Fibroblast of lung (primary cell): ENCODE results near the gene JAK2. TPM values are rescaled to one million over a fixed set of nuclear protein-coding genes. Genes with fewer than 3 reads are reported as not detected.

Experiments used
- DNase-seq, 2 donors: peaks; one replicate each; pipeline versions ENCODE4 v3.0.0 to v3.0.0-alpha.2; 2010; ENCODE audit warnings: low read depth in 2 of 2
- H2AFZ ChIP-seq: 2 replicates; pipeline ENCODE4 v1.5.1; 2012; ENCODE audit warnings: low read length, control low read depth, inconsistent platforms
- H3K27ac ChIP-seq: 2 replicates; pipeline ENCODE4 v1.5.1; 2011; ENCODE audit warnings: low read length, control low read depth; ENCODE audit not compliant: insufficient read depth
- H3K27me3 ChIP-seq: 2 replicates; pipeline ENCODE4 v1.5.1; 2011; ENCODE audit warnings: mild to moderate bottlenecking, low read length; ENCODE audit not compliant: control insufficient read depth, insufficient read depth
- H3K36me3 ChIP-seq: 2 replicates; pipeline ENCODE4 v1.5.1; 2011; ENCODE audit warnings: low read length; ENCODE audit not compliant: control insufficient read depth, insufficient read depth
- H3K4me1 ChIP-seq: 2 replicates; pipeline ENCODE4 v1.5.1; 2011; ENCODE audit warnings: low read length; ENCODE audit not compliant: control insufficient read depth, insufficient read depth; ENCODE audit errors: extremely low read depth
- H3K4me2 ChIP-seq: 2 replicates; pipeline ENCODE4 v1.5.1; 2011; ENCODE audit warnings: low read length, control low read depth; ENCODE audit not compliant: insufficient read depth; ENCODE audit errors: extremely low read depth
- H3K4me3 ChIP-seq, 4 experiments: fragments of 200-600 bp in 1 of 4; sonication (generic) in 1 of 4; replicated peaks in 1 of 4; 2 replicates each; pipeline ENCODE4 v1.5.1; 2011 to 2016; ENCODE audit warnings: low read length in 4 of 4, low read depth in 3 of 4, mild to moderate bottlenecking in 3 of 4, control low read depth in 2 of 4, inconsistent platforms in 1 of 4, mixed read lengths in 1 of 4; ENCODE audit not compliant: insufficient read depth in 1 of 4; ENCODE audit errors: control extremely low read depth in 1 of 4
- H3K79me2 ChIP-seq: 2 replicates; pipeline ENCODE4 v1.5.1; 2012; ENCODE audit warnings: mild to moderate bottlenecking, low read length, inconsistent platforms; ENCODE audit not compliant: control insufficient read depth, insufficient read depth
- H3K9ac ChIP-seq: 2 replicates; pipeline ENCODE4 v1.5.1; 2011; ENCODE audit warnings: mild to moderate bottlenecking, low read length, control low read depth; ENCODE audit not compliant: insufficient read depth
- H3K9me3 ChIP-seq: 2 replicates; pipeline ENCODE4 v1.5.1; 2012; ENCODE audit warnings: low read depth, low read length; ENCODE audit not compliant: control insufficient read depth, insufficient read depth
- H4K20me1 ChIP-seq: 2 replicates; pipeline ENCODE4 v1.5.1; 2011; ENCODE audit warnings: low read length; ENCODE audit not compliant: control insufficient read depth, insufficient read depth; ENCODE audit errors: extremely low read depth
- EZH2 ChIP-seq: IDR thresholded peaks from 2 replicates; pipeline ENCODE4 v1.5.1; 2012; ENCODE audit warnings: low read length, control low read depth, mild to moderate bottlenecking; ENCODE audit errors: missing control alignments
- polyA plus RNA-seq, 2 donors: library from polyadenylated mRNA; depleted of rRNA in 1 of 2; stranded (reverse) in 1 of 2; unstranded in 1 of 2; fragments of >200 nt; gene quantifications; 2 replicates each; pipeline ENCODE4 v1.2.1, GENCODE V29; 2011 to 2012; ENCODE audit warnings: missing spikeins in 1 of 2
- total RNA-seq: library from RNA; depleted of rRNA; stranded (reverse); fragments of >200 nt; gene quantifications from 2 replicates; pipeline ENCODE4 v1.2.1, GENCODE V29; 2014
- TF ChIP-seq, protein P1 (sequence below), 2 donors: IDR thresholded peaks in 1 of 2; conservative IDR thresholded peaks in 1 of 2; 1 replicate in 1 of 2; 2 replicates in 1 of 2; pipeline ENCODE4 v1.5.1; 2011 to 2012; ENCODE audit warnings: low read length in 2 of 2, control low read depth in 1 of 2, inconsistent platforms in 1 of 2, low read depth in 1 of 2, mild to moderate bottlenecking in 1 of 2

Gene JAK2
- total and polyA plus RNA-seq, 2 donors (not counting 1 experiment from before 2014, with no cell fraction given), result 5.0 to 13.4 TPM

DNA sequence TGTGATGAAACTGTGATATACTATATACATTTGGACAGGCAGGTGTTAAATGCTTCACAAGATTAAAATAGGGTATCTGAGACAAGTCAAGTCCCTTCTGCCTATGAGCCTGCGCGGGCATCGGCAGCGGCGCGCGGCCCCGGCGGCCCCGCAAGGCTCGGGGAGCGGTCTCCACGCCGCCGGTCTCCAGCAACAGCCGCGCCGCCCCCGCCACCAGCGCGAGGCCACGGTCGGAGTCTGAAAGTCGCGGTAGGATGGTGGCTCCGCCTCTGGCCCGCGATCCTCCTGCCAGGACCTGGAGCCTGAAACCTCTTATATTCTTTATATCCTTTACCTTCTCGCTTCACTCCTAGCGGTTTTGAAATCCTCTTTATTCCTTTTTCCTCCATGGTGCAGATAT lies 100.9 kb downstream of the JAK2 start:
- no peaks in the 10 kb centered on the region for H3K4me1 ChIP-seq
- H3K79me2 ChIP-seq, result no peaks in the 10 kb centered on the region
- H4K20me1 ChIP-seq, result no peaks in the 10 kb centered on the region
- TF ChIP-seq, protein P1, sequence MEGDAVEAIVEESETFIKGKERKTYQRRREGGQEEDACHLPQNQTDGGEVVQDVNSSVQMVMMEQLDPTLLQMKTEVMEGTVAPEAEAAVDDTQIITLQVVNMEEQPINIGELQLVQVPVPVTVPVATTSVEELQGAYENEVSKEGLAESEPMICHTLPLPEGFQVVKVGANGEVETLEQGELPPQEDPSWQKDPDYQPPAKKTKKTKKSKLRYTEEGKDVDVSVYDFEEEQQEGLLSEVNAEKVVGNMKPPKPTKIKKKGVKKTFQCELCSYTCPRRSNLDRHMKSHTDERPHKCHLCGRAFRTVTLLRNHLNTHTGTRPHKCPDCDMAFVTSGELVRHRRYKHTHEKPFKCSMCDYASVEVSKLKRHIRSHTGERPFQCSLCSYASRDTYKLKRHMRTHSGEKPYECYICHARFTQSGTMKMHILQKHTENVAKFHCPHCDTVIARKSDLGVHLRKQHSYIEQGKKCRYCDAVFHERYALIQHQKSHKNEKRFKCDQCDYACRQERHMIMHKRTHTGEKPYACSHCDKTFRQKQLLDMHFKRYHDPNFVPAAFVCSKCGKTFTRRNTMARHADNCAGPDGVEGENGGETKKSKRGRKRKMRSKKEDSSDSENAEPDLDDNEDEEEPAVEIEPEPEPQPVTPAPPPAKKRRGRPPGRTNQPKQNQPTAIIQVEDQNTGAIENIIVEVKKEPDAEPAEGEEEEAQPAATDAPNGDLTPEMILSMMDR (conservative IDR thresholded peaks at IDR 0.05 in 1 of 2, IDR thresholded peaks at IDR 0.05 in 1 of 2; ENCODE audit: low read depth in 1 of 2, low read length in 2 of 2), result no peak
- TF ChIP-seq EZH2, result no peak
- H3K4me2 ChIP-seq, result no peak overlapping the region
- no peaks in the 10 kb centered on the region for H3K36me3 ChIP-seq
- no peak for DNase-seq
- no peaks in the 10 kb centered on the region for H3K9me3 ChIP-seq
- no peak overlapping the region for H3K4me3 ChIP-seq
- H3K27ac ChIP-seq, result no peak overlapping the region
- no peak overlapping the region for H2AFZ ChIP-seq
- H3K9ac ChIP-seq, result no peak overlapping the region
- H3K27me3 ChIP-seq, result no peaks in the 10 kb centered on the region

DNA sequence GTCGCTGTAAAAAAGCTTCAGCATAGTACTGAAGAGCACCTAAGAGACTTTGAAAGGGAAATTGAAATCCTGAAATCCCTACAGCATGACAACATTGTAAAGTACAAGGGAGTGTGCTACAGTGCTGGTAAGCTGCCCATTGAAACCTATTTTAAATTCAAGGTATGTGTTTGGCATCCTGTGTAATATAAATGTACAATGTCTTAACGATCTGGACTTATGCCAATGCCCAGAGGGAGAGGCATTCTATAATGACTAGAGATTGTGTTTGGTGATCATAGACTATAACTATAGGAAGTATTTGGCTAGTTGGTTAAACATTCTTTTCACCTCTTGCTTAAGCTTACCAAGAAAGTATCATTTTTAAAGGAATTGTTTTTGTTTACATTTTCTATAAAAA lies 104.7 kb downstream of the JAK2 start:
- Histone ChIP-seq H3K27me3 (no peaks in the 10 kb centered on the region), H4K20me1 (no peaks in the 10 kb centered on the region), H3K79me2 (no peaks in the 10 kb centered on the region), H3K9ac (no peak overlapping the region), H3K9me3 (no peaks in the 10 kb centered on the region), H2AFZ (no peak overlapping the region), H3K4me3 (no peak overlapping the region), H3K4me1 (no peaks in the 10 kb centered on the region), H3K27ac (no peak overlapping the region), H3K36me3 (no peaks in the 10 kb centered on the region), H3K4me2 (no peak overlapping the region)
- TF ChIP-seq, protein P1 (conservative IDR thresholded peaks at IDR 0.05 in 1 of 2, IDR thresholded peaks at IDR 0.05 in 1 of 2; ENCODE audit: low read depth in 1 of 2, low read length in 2 of 2), result no peak
- TF ChIP-seq EZH2, result no peak
- peak in 1 of 2 donors; percentile 1 for DNase-seq

DNA sequence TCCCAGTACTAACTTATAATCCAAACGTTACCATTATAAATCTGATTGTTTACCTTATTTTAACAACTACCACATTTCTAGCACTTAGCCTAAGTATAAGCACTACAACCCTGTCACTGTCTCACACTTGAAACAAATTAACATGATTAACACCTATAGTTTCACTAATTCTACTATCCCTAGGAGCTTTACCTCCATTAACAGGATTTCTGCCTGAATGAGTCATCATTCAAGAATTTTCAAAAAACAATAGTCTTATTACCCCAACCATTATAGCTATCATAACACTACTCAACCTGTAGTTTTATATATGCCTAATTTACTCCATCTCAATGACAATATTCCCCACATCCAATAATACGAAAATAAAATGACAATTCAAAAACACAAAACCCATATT lies 110.7 kb downstream of the JAK2 start:
- Histone ChIP-seq H3K79me2 (no peaks in the 10 kb centered on the region), H3K9me3 (no peaks in the 10 kb centered on the region), H3K9ac (no peak overlapping the region), H4K20me1 (no peaks in the 10 kb centered on the region), H3K4me3 (no peak overlapping the region), H2AFZ (no peak overlapping the region), H3K36me3 (no peaks in the 10 kb centered on the region), H3K4me2 (no peak overlapping the region), H3K4me1 (no peaks in the 10 kb centered on the region), H3K27ac (no peak overlapping the region), H3K27me3 (no peaks in the 10 kb centered on the region)
- TF ChIP-seq, protein P1 (conservative IDR thresholded peaks at IDR 0.05 in 1 of 2, IDR thresholded peaks at IDR 0.05 in 1 of 2; ENCODE audit: low read depth in 1 of 2, low read length in 2 of 2), result no peak
- TF ChIP-seq EZH2, result no peak
- no peak for DNase-seq
